DOHH2 (cell line): ENCODE results near the gene APBA2.

ENCODE experiments used
- H3F3A ChIP-seq: fragments of 200-600 bp; sonication (generic), shearing (Covaris generic); 2 replicates; pipeline ENCODE4 v1.6.0; 2016; ENCODE audit warnings: antibody characterized with exemption, mild to moderate bottlenecking; ENCODE audit not compliant: control insufficient read depth, insufficient read depth
- H3K27ac ChIP-seq: fragments of 200-600 bp; sonication (generic); 2 replicates; pipeline ENCODE4 v1.5.1; 2014; ENCODE audit warnings: low read depth, mild to moderate bottlenecking, low read length, moderate library complexity
- H3K27me3 ChIP-seq: fragments of 200-600 bp; sonication (generic); 2 replicates; pipeline ENCODE4 v1.6.1; 2014; ENCODE audit warnings: mild to moderate bottlenecking, low read length, mixed read lengths; ENCODE audit not compliant: control insufficient read depth
- H3K36me3 ChIP-seq: fragments of 200-600 bp; sonication (generic); 2 replicates; pipeline ENCODE4 v1.6.1; 2014; ENCODE audit warnings: mild to moderate bottlenecking, low read length, moderate library complexity, mixed read lengths; ENCODE audit not compliant: control insufficient read depth
- H3K4me1 ChIP-seq: fragments of 200-600 bp; sonication (generic); 2 replicates; pipeline ENCODE4 v1.6.1; 2014; ENCODE audit warnings: mild to moderate bottlenecking, low read length, mixed read lengths; ENCODE audit not compliant: control insufficient read depth
- H3K4me2 ChIP-seq: fragments of 200-600 bp; sonication (generic); 2 replicates; pipeline ENCODE4 v1.6.0; 2014; ENCODE audit warnings: mild to moderate bottlenecking, low read length, moderate library complexity
- H3K4me3 ChIP-seq: fragments of 200-600 bp; sonication (generic); 2 replicates; pipeline ENCODE4 v1.5.1; 2014; ENCODE audit warnings: mild to moderate bottlenecking, low read length, mixed read lengths
- H3K79me2 ChIP-seq: fragments of 200-600 bp; sonication (generic); 2 replicates; pipeline ENCODE4 v1.6.1; 2014; ENCODE audit warnings: mild to moderate bottlenecking, low read length, mixed read lengths; ENCODE audit not compliant: control insufficient read depth
- H3K9me2 ChIP-seq: fragments of 200-600 bp; sonication (generic); replicated peaks from 2 replicates; pipeline ENCODE4 v1.6.1; 2014; ENCODE audit warnings: mild to moderate bottlenecking, low read length, mixed read lengths; ENCODE audit not compliant: control insufficient read depth
- H3K9me3 ChIP-seq: fragments of 200-600 bp; sonication (generic); 2 replicates; pipeline ENCODE4 v1.6.1; 2014; ENCODE audit warnings: antibody characterized with exemption, low read length, mixed read lengths; ENCODE audit not compliant: control insufficient read depth, insufficient read depth
- H4K20me1 ChIP-seq: fragments of 200-600 bp; sonication (generic); 2 replicates; pipeline ENCODE4 v1.6.0; 2014; ENCODE audit warnings: low read depth, mild to moderate bottlenecking, antibody characterized with exemption, low read length, moderate library complexity; ENCODE audit not compliant: control insufficient read depth, insufficient read depth
- CTCF ChIP-seq: fragments of 200-600 bp; sonication (generic); IDR thresholded peaks from one replicate; pipeline ENCODE4 v1.5.1; 2014; ENCODE audit warnings: antibody characterized with exemption, mild to moderate bottlenecking, low read depth, low read length; ENCODE audit not compliant: poor library complexity, severe bottlenecking
- EZH2phosphoT487 ChIP-seq: fragments of 200-600 bp; sonication (generic); IDR thresholded peaks from 2 replicates; pipeline ENCODE4 v1.6.1; 2017; ENCODE audit warnings: borderline replicate concordance, mild to moderate bottlenecking, antibody characterized with exemption, low read length, moderate library complexity, mixed read lengths

The APBA2 gene

GRCh38 chr15:29074045-29074444, 188.3 kb downstream of the APBA2 start:
- Histone ChIP-seq H3K27me3 (no peaks in the 10 kb centered on the region), H3K79me2 (no peaks in the 10 kb centered on the region), H3K9me2 (no peaks in the 10 kb centered on the region), H4K20me1 (no peaks in the 10 kb centered on the region; the same call in 1 of the 2 replicates), H3K27ac (no peak overlapping the region), H3K4me2 (no peak overlapping the region), H3K4me1 (no peaks in the 10 kb centered on the region), H3K9me3 (no peaks in the 10 kb centered on the region), H3F3A (no peaks in the 10 kb centered on the region), H3K4me3 (no peak overlapping the region), H3K36me3 (no peaks in the 10 kb centered on the region)
- no peak for TF ChIP-seq CTCF
- TF ChIP-seq EZH2phosphoT487: no peak

DNA sequence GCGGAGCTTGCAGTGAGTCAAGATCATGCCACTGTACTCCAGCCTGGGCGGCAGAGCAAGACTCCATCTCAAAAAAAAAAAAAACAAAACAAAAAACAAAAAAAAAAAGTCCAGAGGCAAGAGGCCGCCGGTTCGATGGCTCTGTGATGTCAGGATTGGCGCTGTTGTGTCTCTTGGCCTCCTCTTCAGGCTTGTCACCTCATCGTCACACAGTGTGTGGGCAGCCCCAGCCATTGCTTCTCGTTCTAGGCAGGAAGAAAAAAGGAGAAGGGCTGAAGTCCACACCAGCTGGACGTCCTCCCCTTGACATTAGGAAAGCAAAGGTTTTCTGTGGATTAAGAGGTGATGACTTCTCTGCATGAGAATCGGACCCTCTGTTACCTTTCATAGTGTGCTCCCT, 192.8 kb downstream of the APBA2 start:
- H3K9me2 ChIP-seq: no peaks in the 10 kb centered on the region
- H3K27ac ChIP-seq: no peak overlapping the region
- no peaks in the 10 kb centered on the region; the same call in 1 of the 2 replicates for H4K20me1 ChIP-seq
- no peaks in the 10 kb centered on the region for H3K27me3 ChIP-seq
- TF ChIP-seq EZH2phosphoT487: no peak
- no peak for TF ChIP-seq CTCF
- no peaks in the 10 kb centered on the region for H3K36me3 ChIP-seq
- no peaks in the 10 kb centered on the region for H3K79me2 ChIP-seq
- no peaks in the 10 kb centered on the region for H3K9me3 ChIP-seq
- no peak overlapping the region for H3K4me2 ChIP-seq
- no peaks in the 10 kb centered on the region for H3F3A ChIP-seq
- no peak overlapping the region for H3K4me3 ChIP-seq
- no peaks in the 10 kb centered on the region for H3K4me1 ChIP-seq

DNA sequence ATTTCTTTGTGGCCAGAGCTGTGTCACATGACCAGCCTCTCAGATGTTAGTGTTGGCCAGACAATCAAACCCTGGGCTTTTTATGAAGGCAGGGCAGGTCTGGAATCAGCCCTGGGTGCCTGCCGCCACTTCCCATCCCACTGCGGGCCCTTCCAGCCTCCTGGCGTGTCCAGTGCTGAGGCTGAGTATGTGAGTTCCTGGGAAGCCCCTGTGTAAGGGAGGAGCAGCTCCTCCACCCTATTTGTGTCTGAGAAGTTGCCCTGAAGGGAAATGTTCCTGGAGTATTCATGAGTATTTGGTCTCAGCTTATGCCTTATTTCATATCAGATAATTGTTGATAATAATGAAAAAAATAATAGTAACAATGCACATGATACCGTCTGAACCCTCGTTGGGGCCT, 193.7 kb downstream of the APBA2 start:
- Histone ChIP-seq H3K9me2 (no peaks in the 10 kb centered on the region), H4K20me1 (no peaks in the 10 kb centered on the region; the same call in 1 of the 2 replicates), H3K4me3 (no peak overlapping the region), H3K27me3 (no peaks in the 10 kb centered on the region), H3K4me2 (no peak overlapping the region), H3K4me1 (no peaks in the 10 kb centered on the region), H3K79me2 (no peaks in the 10 kb centered on the region), H3F3A (no peaks in the 10 kb centered on the region), H3K9me3 (no peaks in the 10 kb centered on the region), H3K36me3 (no peaks in the 10 kb centered on the region), H3K27ac (no peak overlapping the region)
- TF ChIP-seq CTCF: no peak
- TF ChIP-seq EZH2phosphoT487: no peak
